Fibroblast of skin of abdomen (primary cell): ENCODE measurements around the gene SPRY1.

Experiments
- DNase-seq: peaks from one replicate; pipeline ENCODE4 v3.0.0-alpha.2; 2013

The SPRY1 gene

GRCh38 chr4:123380728-123381716, 15.6 kb upstream of the SPRY1 start:
- no peak for DNase-seq

GRCh38 chr4:123381996-123382395, 14.6 kb upstream of the SPRY1 start:
- DNase-seq, result peak; percentile 5

- DNase-seq, result no peak
Observed at GRCh38 chr4:123383566-123383965, 13.0 kb upstream of the SPRY1 start.

GRCh38 chr4:123386609-123387008, 10.0 kb upstream of the SPRY1 start:
- no peak for DNase-seq

- peak; percentile 26 for DNase-seq
Observed at GRCh38 chr4:123390846-123391456, 5.6 kb upstream of the SPRY1 start.

- no peak for DNase-seq
Observed at GRCh38 chr4:123393721-123394120, 2.9 kb upstream of the SPRY1 start.

GRCh38 chr4:123397144-123398065, 810 bp downstream of the SPRY1 start:
- peak; percentile 33 for DNase-seq

GRCh38 chr4:123398066-123398852, 1.7 kb downstream of the SPRY1 start:
- DNase-seq, result peak; percentile 66

GRCh38 chr4:123398853-123399626, 2.4 kb downstream of the SPRY1 start:
- peak; percentile 66 for DNase-seq

- no peak for DNase-seq
Observed at GRCh38 chr4:123399627-123400358, 3.2 kb downstream of the SPRY1 start.

GRCh38 chr4:123401271-123402120, 4.9 kb downstream of the SPRY1 start:
- no peak for DNase-seq

- DNase-seq, result no peak
Observed at GRCh38 chr4:123402121-123402465, 5.5 kb downstream of the SPRY1 start.

- DNase-seq, result peak; percentile 30
Observed at GRCh38 chr4:123403080-123403604, 6.5 kb downstream of the SPRY1 start.

GRCh38 chr4:123404533-123404932, 7.9 kb downstream of the SPRY1 start:
- DNase-seq, result no peak

- DNase-seq, result no peak
Observed at GRCh38 chr4:123405267-123405865, 8.8 kb downstream of the SPRY1 start.

- no peak for DNase-seq
Observed at GRCh38 chr4:123406872-123407271, 10.3 kb downstream of the SPRY1 start.

GRCh38 chr4:123408471-123409084, 12.0 kb downstream of the SPRY1 start:
- peak; percentile 5 for DNase-seq

GRCh38 chr4:123409334-123409733, 12.7 kb downstream of the SPRY1 start:
- peak; percentile 38 for DNase-seq
